ENCODE measurements around the gene DENND1C. TPM values are rescaled to one million over a fixed set of nuclear protein-coding genes. Genes with fewer than 3 reads are reported as not detected.

The DENND1C gene
- total and polyA plus RNA-seq, 9 of the 15 experiments (the other 6 are each of a cell fraction or from before 2014, with no cell fraction given): 0.03 to 1.2 (median 0.32) TPM; not detected in 1

- TF ChIP-seq CCNT2 (IDR thresholded peaks at IDR 0.05; ENCODE audit: borderline replicate concordance, extremely low read depth, insufficient read length, low read depth, low read length) (no peak), ZNF232 (CRISPR knock-in tag; IDR thresholded peaks at IDR 0.05) (no peak), NFRKB (IDR thresholded peaks at IDR 0.05; ENCODE audit: low read depth) (no peak), WHSC1 (IDR thresholded peaks at IDR 0.05; ENCODE audit: low read length) (no peak), RBFOX2 (IDR thresholded peaks at IDR 0.05; ENCODE audit: low read depth, low read length) (0 out of 2 replicates have a peak, but pooled peaks have one; percentile 26), SAFB (IDR thresholded peaks at IDR 0.05; ENCODE audit: borderline replicate concordance, low read depth, low read length) (no peak), CXXC5 (CRISPR knock-in tag; IDR thresholded peaks at IDR 0.05) (no peak), ZNF436 (CRISPR knock-in tag; IDR thresholded peaks at IDR 0.05) (peak; percentile 94), DIDO1 (tag; IDR thresholded peaks at IDR 0.05; ENCODE audit: low read depth) (no peak), CREB3L1 (IDR thresholded peaks at IDR 0.05; ENCODE audit: borderline replicate concordance, low read depth) (no peak), CHD1 (IDR thresholded peaks at IDR 0.05; ENCODE audit: low read length) (no peak), HDAC6 (IDR thresholded peaks at IDR 0.05; ENCODE audit: low read depth, low read length) (no peak), TAL1 (IDR thresholded peaks at IDR 0.05) (no peak), FUS (optimal IDR thresholded peaks at IDR 0.05; ENCODE audit: low read depth, low read length) (no peak), ZNF121 (CRISPR knock-in tag; conservative IDR thresholded peaks at IDR 0.05) (peak; percentile 82), ZNF699 (CRISPR knock-in tag; IDR thresholded peaks at IDR 0.05; ENCODE audit: insufficient replicate concordance) (no peak), TCF7 (IDR thresholded peaks at IDR 0.05; ENCODE audit: borderline replicate concordance) (no peak)
Measured at GRCh38 chr19:6521718-6522646, 40.4 kb upstream of the DENND1C start (continued).

All from K562 (cell line).